Endothelial cell of umbilical vein (primary cell): ENCODE measurements around the gene GALNT2. TPM values are rescaled to one million over a fixed set of nuclear protein-coding genes. Genes with fewer than 3 reads are reported as not detected.

Experiments used
- BruUV-seq: library from RNA; stranded (reverse); fragments of 400-500 nt; replicated peaks from 2 replicates; lab custom pipeline; 2021; lab: Mats Ljungman, UMichigan
- CTCF ChIA-PET: fragments of 300-600, 350-600 bp; sonication (Branson Sonifier 250); formaldehyde crosslinking; loops from one replicate; lab custom pipeline; 2021; ENCODE audit warnings: antibody characterized with exemption, inconsistent platforms; lab: Charles Lee
- POLR2A ChIA-PET: fragments of 300-600, 350-600 bp; sonication (Branson Sonifier 250); formaldehyde crosslinking; loops from one replicate; lab custom pipeline; 2021; ENCODE audit warnings: antibody characterized with exemption, inconsistent platforms; lab: Charles Lee
- DNase-seq: peaks from one replicate; pipeline ENCODE4 v3.0.0-alpha.2; 2011; ENCODE audit warnings: low read depth, low spot score
- FAIRE-seq: peaks from 2 replicates; lab custom pipeline; 2011; peaks lifted over from hg19 to GRCh38; lab: Jason Lieb, UNC
- H2AFZ ChIP-seq: 2 replicates; pipeline ENCODE4 v1.6.0; 2012; ENCODE audit warnings: low read depth, low read length, control low read depth, inconsistent platforms
- H3K27ac ChIP-seq: 2 replicates; pipeline ENCODE4 v1.5.1; 2011; ENCODE audit warnings: low read depth, mild to moderate bottlenecking, control low read depth, low read length, moderate library complexity; ENCODE audit not compliant: insufficient read depth
- H3K27me3 ChIP-seq, 2 experiments: 2 replicates each; pipeline versions ENCODE4 v1.6.0 to v1.6.1; 2011; ENCODE audit warnings: low read length in 2 of 2, mixed read lengths in 1 of 2; ENCODE audit not compliant: control insufficient read depth in 2 of 2, insufficient read depth in 2 of 2
- H3K36me3 ChIP-seq, 2 experiments: 2 replicates in 1 of 2; 3 replicates in 1 of 2; pipeline ENCODE4 v1.5.1; 2011; ENCODE audit warnings: low read length in 2 of 2, mild to moderate bottlenecking in 1 of 2, moderate library complexity in 1 of 2; ENCODE audit not compliant: control insufficient read depth in 2 of 2, insufficient read depth in 2 of 2; ENCODE audit errors: extremely low read depth in 1 of 2
- H3K4me1 ChIP-seq: 3 replicates; pipeline ENCODE4 v1.5.1; 2011; ENCODE audit warnings: mild to moderate bottlenecking, low read length; ENCODE audit not compliant: control insufficient read depth, insufficient read depth; ENCODE audit errors: extremely low read depth
- H3K4me2 ChIP-seq: 2 replicates; pipeline ENCODE4 v1.6.1; 2011; ENCODE audit warnings: low read length, control low read depth, mixed read lengths; ENCODE audit not compliant: insufficient read depth
- H3K4me3 ChIP-seq, 3 experiments: fragments of 200-600 bp in 1 of 3; sonication (generic), shearing (Covaris generic) in 1 of 3; replicated peaks in 1 of 3; 2 replicates each; pipeline ENCODE4 v1.5.1; 2011 to 2016; ENCODE audit warnings: control low read depth in 3 of 3, low read length in 3 of 3, mild to moderate bottlenecking in 2 of 3, inconsistent platforms in 1 of 3, low read depth in 1 of 3, moderate library complexity in 1 of 3; ENCODE audit not compliant: insufficient read depth in 1 of 3
- H3K79me2 ChIP-seq: 2 replicates; pipeline ENCODE4 v1.6.0; 2012; ENCODE audit warnings: low read length, inconsistent platforms; ENCODE audit not compliant: control insufficient read depth, insufficient read depth
- H3K9ac ChIP-seq: replicated peaks from 2 replicates; pipeline ENCODE3; 2011; ENCODE audit warnings: low read length, control low read depth; ENCODE audit not compliant: insufficient read depth; ENCODE audit errors: extremely low read depth
- H3K9me1 ChIP-seq: replicated peaks from 3 replicates; pipeline ENCODE4 v1.6.0; 2011; ENCODE audit warnings: mild to moderate bottlenecking, low read length; ENCODE audit not compliant: control insufficient read depth, insufficient read depth; ENCODE audit errors: extremely low read depth
- H3K9me3 ChIP-seq: replicated peaks from 2 replicates; pipeline ENCODE4 v1.5.1; 2012; ENCODE audit warnings: low read length, inconsistent platforms; ENCODE audit not compliant: control insufficient read depth, insufficient read depth
- H4K20me1 ChIP-seq: replicated peaks from 2 replicates; pipeline ENCODE3; 2011; ENCODE audit warnings: mild to moderate bottlenecking, low read length; ENCODE audit not compliant: control insufficient read depth, insufficient read depth; ENCODE audit errors: extremely low read depth
- CTCF ChIP-seq, 2 donors: IDR thresholded peaks; 1 replicate in 1 of 2; 2 replicates in 1 of 2; pipeline ENCODE4 v1.5.1; 2011; ENCODE audit warnings: low read length in 2 of 2, mild to moderate bottlenecking in 2 of 2, moderate library complexity in 2 of 2, control low read depth in 1 of 2, inconsistent platforms in 1 of 2, low read depth in 1 of 2; ENCODE audit not compliant: insufficient read depth in 1 of 2; ENCODE audit errors: extremely low read depth in 1 of 2
- EZH2 ChIP-seq: IDR thresholded peaks from 2 replicates; pipeline ENCODE4 v1.6.1; 2012; ENCODE audit warnings: borderline replicate concordance, low read depth, mild to moderate bottlenecking, moderate library complexity, low read length, inconsistent platforms; ENCODE audit not compliant: severe bottlenecking
- FOS ChIP-seq: IDR thresholded peaks from 2 replicates; pipeline ENCODE4 v1.6.1; 2011; ENCODE audit warnings: mild to moderate bottlenecking, low read length, moderate library complexity, borderline replicate concordance; ENCODE audit not compliant: insufficient read depth
- GATA2 ChIP-seq: IDR thresholded peaks from 2 replicates; pipeline ENCODE4 v1.7.0; 2011; ENCODE audit warnings: low read depth, mild to moderate bottlenecking, moderate library complexity, mixed read lengths, low read length; ENCODE audit not compliant: insufficient read length, insufficient read depth
- JUN ChIP-seq: IDR thresholded peaks from 2 replicates; pipeline ENCODE4 v1.6.1; 2011; ENCODE audit warnings: borderline replicate concordance, low read depth; ENCODE audit not compliant: insufficient read length, insufficient read depth
- MAX ChIP-seq: IDR thresholded peaks from 2 replicates; pipeline ENCODE4 v1.6.1; 2011; ENCODE audit not compliant: insufficient read depth, insufficient read length
- MYC ChIP-seq: IDR thresholded peaks from one replicate; pipeline ENCODE4 v1.6.1; 2011; ENCODE audit warnings: mild to moderate bottlenecking, low read depth, low read length
- POLR2A ChIP-seq: IDR thresholded peaks from 2 replicates; pipeline ENCODE4 v1.6.1; 2012; ENCODE audit warnings: low read depth, mild to moderate bottlenecking, control low read depth, low read length
- POLR2AphosphoS5 ChIP-seq: IDR thresholded peaks from 2 replicates; pipeline ENCODE4 v1.6.1; 2012; ENCODE audit warnings: low read depth, mild to moderate bottlenecking, control low read depth, low read length, moderate library complexity; ENCODE audit not compliant: insufficient read depth
- dilution Hi-C: fragments of 300-500 bp; cut with MboI; formaldehyde crosslinking; loops from one replicate; pipeline ENCODE4 v1.15.0; 2019; ENCODE audit warnings: low sequenced_read_pairs; ENCODE audit not compliant: extremely low pct_ligation_motif_present
- intact Hi-C: fragments of 100-400 bp; cut with micrococcal nuclease; formaldehyde crosslinking; loops from one replicate; pipeline ENCODE4 v1.10.0; 2022
- polyA plus RNA-seq, 4 experiments: library from polyadenylated mRNA; depleted of rRNA in 3 of 4; stranded (reverse) in 3 of 4; unstranded in 1 of 4; fragments of >200 nt; gene quantifications; 2 replicates each; pipeline versions ENCODE4 v1.2.1 to v1.2.3, GENCODE V29; 2011 to 2012; ENCODE audit warnings: missing spikeins in 1 of 4
- total RNA-seq: library from RNA; stranded (reverse); gene quantifications from 2 replicates; pipeline ENCODE4 v1.2.3, GENCODE V29; 2021

GALNT2 gene
- total and polyA plus RNA-seq, 2 donors (not counting 3 experiments of a cell fraction or from before 2014, with no cell fraction given), result 56.3 to 77.5 TPM

GRCh38 chr1:230189341-230189740 is 122.3 kb downstream of the GALNT2 start:
- H3K79me2 ChIP-seq, result no peaks in the 10 kb centered on the region

More at GRCh38 chr1:230189341-230189740, 122.3 kb downstream of the GALNT2 start:
- no peaks in the 10 kb centered on the region for H3K36me3 ChIP-seq
- intact Hi-C loops, result loop anchor here (5.0 kb wide), 1 partner anchor 107 kb away; no protein-coding TSS in a partner anchor
- H3K9ac ChIP-seq, result no peak overlapping the region
- H3K4me2 ChIP-seq, result no peak overlapping the region
- ChIA-PET CTCF (no interaction called here), POLR2A (no interaction called here)
- H3K9me1 ChIP-seq, result no peaks in the 10 kb centered on the region
- H3K4me1 ChIP-seq, result peaks cover 33% of the 10 kb centered on the region
- BruUV-seq, result no TSS peak
- DNase-seq (no peak), FAIRE-seq (no peak)
- dilution Hi-C loops, result no loop called here
- H2AFZ ChIP-seq, result no peak overlapping the region
- TF ChIP-seq MYC, result no peak
- no peak for TF ChIP-seq JUN
- no peak for TF ChIP-seq FOS
- no peak for TF ChIP-seq POLR2AphosphoS5
- TF ChIP-seq POLR2A, result no peak
- no peak for TF ChIP-seq EZH2
- TF ChIP-seq MAX, result no peak
- no peak for TF ChIP-seq CTCF (IDR thresholded peaks at IDR 0.05; ENCODE audit: extremely low read depth in 1 of 2, insufficient read depth in 1 of 2, low read depth in 1 of 2, low read length in 2 of 2)
- TF ChIP-seq GATA2, result no peak
- no peaks in the 10 kb centered on the region for H3K27me3 ChIP-seq
- no peak overlapping the region for H3K27ac ChIP-seq
- no peaks in the 10 kb centered on the region for H4K20me1 ChIP-seq
- H3K9me3 ChIP-seq, result no peaks in the 10 kb centered on the region
- no peak overlapping the region for H3K4me3 ChIP-seq
